GM18519 (cell line): ENCODE data around the gene PALM3.

Experiments
- ATAC-seq: cut with Tn5 transposase; IDR thresholded peaks from one replicate; pipeline ENCODE4 v1.9.1; 2021; ENCODE audit warnings: mild to moderate bottlenecking, moderate library complexity; ENCODE audit not compliant: unreplicated experiment, low FRiP score

Gene PALM3

DNA sequence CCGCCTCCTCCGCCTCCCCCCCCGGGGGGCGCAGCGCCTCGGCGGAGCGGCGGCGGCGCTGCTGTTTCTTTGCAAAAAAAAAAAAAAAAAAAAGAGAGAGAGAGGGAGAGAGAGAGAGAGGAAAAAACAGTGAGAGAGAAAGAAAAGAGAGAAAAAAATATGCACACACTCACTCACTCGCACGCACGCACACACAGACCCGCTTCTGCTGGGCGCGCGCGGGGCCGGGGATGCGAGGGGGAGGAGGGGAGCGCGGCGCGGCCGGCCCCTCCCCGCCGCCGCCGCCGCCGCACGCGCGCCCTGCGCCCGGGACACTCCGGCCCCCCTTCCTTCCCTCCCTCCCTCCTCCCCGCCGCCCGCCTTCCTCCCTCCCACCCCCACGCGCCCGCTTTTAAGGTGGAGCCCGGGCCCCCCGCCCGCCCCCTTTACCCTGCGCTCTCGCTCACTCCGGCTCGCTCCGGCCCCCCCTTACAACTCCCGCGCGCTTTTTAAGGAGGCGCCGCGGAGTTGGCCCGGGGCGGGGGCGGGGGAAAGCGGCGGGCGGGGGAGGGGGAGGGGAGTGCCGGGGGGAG is 28.7 kb upstream of the PALM3 start, which contains the start of gene SAMD1:
Gene SAMD1, minus strand, starts transcription at position 243 of the 572 bp plus-strand sequence.
- ATAC-seq: peak; percentile 10

DNA sequence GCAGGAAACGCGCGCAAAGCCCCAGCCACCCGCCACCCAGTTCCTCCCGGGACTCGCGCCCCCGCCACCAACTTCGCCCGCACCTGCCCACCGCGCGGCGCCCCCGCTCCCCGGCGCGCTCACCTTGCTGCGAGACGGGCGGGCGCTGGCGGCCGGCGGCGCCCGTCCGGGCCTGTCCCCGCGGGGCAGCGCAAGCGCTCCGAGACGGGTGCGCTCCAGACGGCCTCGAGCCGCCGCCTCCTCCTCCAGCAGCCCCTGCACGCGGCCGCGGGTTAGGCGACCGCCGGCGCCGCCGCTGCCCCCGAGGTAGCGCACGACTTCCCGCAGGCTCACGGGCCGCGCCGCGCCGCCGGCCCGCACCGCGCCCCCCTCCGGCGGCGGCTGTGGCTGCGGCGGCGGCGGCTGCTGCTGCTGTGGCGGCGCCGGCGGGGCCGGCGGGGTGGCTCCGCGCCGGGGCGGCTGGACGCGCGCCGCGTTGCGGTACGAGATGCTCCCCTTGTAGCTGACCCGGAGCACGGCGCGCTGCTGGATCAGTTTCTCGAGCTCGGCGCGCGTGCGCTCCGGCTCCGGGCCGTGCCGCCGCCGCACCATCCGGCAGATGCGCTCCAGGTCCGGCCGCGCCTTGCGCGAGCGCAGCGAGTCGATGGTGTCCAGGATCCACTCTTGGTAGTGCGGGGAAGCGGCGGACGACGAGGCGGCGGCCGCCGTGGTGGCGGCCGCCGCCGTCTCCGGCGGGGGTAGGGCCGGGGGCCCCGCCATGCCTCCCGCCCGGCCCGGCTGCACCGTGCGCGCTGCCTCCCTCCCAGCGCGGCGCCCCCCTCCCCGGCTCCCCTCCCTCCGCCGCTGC is 28.0 kb upstream of the PALM3 start:
- ATAC-seq: no peak

DNA sequence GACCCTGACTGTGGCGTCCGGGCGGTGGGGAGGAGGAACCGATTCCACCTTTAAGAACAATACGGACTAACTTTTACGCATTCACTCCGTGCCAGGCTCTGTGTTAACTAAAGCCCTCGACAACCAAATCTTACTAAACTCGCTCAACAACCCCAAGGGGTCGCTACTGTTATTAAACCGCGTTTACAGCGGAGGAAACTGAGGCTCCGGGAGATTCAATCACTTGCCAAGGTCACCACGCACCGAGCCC is 27.5 kb upstream of the PALM3 start:
- no peak for ATAC-seq

DNA sequence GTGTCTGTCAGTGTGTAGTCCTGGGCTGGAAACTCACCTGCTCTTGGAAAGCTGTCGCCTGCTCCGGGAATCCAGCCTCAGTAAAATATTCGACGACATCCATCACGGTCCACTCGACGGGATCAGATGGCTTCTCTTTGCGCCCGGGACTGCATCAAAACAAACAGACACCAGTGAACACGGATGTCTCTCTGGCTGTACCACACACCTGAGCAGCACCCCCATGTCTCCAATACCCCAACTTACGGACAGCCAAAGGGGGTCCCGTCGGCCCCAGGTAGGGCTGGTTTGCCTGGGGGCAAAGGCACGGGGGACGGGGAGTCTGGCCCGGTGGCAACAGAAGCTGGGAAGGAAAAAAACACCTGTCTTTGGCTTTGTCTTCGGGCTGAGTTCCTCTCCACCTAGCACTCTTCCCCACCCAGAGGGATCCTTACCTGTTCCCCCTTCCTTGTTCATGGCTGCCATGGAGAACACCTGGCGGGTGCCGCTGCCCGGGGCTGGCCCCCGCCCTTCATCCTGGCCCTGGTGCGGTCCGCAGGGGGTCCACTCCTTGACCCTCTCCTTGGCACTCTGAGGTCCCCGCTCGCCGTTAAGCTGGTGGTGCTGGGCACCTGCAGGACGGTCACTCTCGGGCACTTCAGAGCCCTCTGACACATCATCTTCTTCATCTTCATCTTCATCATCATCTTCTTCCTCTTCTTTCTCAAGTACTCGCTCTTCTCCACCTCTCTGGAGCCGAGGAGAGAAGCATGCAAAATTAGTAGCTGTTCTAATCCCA is 26.9 kb upstream of the PALM3 start:
- no peak for ATAC-seq

DNA sequence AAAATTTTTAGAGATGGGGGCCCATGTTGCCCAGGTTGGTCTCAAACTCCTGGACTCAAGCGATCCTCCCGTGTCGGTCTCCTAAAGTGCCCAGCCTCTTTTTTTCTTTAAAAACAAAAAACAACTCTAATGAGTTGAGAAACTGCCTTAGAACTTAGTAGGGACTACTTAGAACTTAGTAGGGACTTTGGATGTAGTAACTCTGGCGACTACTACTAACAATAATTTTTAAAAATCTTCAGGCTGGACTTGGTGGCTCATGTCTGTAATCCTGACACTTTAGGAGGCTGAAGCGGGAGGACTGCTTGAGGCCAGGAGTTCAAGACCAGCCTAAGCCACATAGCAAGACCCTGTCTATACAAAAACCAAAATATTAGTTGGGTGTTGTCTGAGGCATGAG is 24.2 kb upstream of the PALM3 start:
- no peak for ATAC-seq

DNA sequence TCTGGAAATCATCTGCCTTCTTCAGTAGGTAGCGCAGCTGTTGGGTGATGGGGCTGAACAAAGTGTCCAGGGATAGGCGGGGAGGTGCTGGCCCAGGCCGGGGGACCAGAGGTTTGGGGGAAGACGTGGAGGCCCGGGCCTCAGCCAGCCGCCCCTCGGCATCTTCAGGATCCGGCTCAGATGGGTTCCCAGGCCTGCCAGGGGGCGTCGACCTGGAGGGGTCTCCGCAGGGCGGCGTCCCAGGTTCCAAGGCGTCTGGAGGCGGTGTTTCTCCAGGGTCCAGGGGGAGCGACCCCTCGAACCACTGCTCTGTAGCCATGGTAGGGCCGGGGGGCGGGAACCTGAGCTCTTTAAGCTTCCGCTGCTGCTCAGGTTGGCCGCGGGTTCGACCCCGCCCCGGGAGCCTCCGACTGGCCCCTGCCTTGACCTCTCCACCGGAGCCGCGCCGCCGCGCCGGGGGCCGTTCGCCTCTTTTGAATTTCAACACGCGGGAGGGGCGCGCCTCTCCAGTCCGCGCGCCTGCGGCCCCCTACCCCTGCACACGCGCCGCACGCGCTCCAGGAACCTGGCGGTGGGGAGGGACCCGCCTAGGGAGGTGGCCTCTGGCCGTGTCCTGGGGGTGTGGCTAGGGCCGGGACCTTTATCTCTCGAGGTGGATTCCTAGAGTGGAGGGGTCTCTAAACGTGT is 23.6 kb upstream of the PALM3 start, which contains the start of gene C19orf67:
Gene C19orf67, minus strand, starts transcription at position 475 of the 687 bp plus-strand sequence. Its CDS starts 156 bp downstream, at position 319.
- ATAC-seq: no peak

DNA sequence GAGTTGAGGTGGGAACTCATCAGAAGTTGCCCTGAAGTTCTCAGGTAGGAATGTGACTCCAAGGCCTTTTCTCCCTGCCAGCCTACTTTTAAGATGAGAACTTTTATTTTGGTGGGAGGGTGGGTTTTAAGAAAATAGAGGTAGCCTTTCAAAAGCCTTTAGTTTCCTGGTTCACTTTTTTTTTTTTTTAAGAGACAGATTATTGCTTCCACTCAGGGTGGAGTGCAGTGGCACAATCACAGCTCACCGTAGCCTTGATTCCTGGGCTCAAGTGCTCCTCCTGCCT is 20.7 kb upstream of the PALM3 start:
- ATAC-seq: no peak

DNA sequence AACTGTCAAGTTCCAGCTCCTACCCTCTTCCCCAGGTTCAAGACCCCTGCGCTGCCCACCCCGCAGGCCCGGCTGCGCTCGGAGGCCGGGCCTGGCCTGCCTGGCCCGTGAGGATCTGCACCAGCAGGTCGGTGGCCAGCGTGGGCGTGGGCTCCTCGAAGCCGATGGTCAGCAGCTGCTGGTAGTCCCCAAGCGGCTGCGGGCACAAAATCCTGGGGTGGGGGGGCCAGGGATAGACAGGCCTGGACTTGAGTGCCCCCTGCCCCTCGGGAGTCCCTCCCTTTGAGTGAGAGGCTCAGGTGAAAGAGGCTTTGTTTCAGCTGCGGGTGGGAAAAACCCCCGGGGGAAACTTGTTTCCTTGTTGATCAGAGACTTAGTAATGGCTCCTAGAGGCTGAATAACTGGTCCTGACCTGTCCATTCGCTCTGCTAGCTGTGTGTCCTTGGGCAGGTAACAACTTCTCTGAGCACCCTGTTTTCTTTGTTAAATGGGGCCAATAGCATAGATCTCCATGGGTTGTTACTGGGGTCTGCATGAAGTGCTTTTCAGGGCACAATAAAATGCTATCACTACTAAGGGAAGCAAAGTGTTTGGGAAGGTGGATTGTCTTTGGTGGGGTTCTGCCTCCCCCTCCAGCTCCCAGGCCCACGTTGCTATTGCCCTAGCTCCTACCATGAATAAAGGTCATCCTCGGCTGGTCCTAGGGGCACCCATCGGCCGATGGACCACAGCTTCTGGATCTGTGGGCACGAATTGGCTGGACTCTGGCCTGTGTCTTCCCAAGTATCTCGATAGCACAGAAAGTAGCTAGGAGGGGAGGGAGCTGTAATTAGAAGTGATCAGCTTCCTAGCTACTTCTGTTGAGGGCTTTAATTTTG is 20.2 kb upstream of the PALM3 start:
- ATAC-seq: no peak

DNA sequence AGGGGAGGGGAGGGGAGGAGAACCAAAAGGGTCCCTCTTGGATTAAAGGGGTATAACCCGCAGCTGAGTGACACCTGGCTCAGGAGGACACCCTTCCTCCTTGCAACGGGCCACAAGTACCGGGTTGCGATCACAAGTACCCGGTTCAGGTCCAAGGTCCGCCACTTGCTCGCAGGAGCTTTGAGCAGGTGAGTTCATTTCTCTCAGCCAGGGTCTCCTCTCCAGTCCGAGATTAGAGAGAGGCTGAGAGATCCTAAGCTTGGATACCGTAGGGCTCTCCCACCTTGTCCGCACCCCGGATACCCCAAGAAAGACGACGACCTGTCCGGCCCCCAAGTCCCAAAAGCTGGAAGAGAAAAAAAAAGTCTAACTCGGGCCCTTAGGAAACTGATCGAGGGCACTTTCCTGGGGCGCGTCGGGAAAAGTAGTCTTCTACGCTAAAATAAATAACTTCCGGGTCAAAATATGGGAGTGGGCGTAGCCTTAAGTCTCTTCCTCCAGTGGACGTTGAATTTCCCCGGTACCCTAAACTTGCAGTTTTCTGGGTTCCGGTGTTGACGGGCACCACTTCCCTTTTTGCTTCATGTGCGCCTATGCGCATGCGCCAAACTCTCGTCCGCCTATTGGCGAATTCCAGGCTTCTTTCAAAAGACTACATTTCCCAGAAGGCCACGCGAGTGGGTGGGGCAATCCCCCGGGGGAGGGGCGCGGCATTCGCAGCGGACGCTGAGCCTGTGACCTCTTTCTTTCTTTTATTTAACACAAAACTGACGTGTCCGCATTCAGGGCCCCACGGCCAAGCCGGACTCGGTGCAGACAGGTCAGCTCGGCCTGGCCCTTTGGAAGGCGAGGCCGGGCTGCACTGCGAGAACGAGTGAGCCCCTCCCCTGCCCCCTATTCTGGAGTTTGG is 19.3 kb upstream of the PALM3 start:
- ATAC-seq: peak; percentile 78

DNA sequence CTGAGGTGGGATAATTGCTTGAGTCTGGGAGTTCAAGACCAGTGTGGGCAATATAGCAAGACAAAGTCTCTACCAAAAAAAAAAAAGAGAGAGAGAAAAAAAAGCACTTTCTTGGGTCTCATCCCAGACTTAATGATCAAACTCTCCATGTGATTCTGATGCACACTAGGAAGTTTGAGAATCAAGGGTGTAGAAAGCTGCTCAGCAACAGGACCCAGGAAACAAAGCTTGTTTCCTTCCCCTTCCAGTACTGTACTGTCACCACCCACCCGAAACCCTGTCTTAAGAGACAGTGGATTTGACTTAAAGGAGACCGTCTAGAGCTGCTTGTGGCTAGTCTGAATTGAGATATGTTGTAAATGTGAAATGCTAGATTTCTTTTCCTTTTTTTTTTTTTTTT is 16.5 kb upstream of the PALM3 start:
- ATAC-seq: no peak

DNA sequence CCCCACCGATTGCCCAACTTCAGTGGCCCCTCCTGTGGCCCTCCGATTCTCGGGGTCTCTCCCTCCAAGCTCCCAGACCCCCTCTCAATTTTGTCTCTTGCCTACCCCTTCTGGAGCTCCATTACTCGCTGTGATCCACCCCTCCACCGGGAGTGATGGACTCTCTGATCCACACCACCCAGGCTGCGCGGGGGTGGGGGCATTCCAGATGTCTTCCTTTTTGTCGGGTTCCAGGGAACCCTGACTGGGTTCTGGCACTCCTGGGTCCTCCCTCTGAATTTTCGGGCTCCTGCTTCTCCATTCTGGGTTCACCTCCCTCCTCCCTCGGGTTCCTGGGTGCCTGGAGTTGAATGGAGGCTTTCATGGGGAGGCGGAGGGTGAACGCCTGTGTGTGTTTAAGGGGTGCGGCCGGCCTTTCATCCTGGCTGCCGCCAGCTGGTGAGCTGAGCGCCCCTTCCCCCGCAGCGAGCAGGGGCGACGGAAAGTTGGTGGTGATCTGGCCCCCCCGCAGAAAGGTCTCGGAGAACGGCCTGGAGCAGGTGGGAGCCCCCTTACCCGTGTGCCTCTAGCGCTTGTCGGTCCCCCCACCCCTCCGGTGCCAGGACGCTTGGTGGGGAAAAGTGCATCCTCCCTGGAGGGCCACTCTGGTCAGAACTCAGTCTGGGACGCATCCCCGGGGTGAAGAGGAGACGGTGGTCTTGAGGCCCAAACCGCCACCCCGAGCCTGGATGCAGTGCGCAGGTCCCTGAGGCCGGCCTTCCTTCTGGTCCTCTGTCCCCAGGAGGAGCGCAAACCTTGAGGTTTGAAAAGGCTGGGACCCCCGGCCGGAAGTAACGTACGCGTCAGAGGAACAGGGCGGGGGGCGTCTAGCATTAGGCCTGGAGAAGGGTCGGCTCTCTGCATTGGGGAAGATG is 12.3 kb upstream of the PALM3 start:
- ATAC-seq: no peak

DNA sequence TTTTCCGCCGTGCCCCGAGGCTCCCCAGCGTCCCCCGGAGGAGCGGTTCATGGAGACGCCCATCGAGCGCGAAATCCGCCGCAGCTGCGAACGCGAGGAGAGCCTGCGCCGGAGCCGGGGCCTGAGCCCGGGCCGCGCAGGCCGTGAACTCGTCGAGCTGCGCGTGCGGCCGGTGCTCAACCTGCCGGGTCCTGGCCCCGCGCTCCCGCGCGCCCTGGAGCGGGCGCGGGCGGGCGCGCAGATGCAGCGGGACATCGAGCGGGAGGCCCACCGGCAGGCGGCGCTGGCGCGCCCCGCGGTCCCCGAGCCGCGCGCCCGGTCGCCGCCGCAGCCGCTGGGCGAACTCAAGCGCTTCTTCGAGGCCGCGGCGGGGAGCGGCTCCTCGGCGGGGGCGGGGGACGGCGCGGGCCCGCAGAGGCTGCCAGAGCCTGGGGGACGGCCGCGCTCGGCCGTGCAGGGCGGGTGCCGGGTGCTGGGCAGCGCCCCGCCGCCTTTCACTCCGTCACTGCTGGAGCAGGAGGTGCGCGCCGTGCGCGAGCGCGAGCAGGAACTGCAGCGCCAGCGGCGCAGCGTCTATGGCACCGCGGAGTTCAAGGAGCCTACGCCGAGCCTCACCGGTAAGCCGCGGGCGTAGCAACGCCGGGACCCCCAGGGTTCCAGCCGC is 11.5 kb upstream of the PALM3 start:
- peak; percentile 40 for ATAC-seq

DNA sequence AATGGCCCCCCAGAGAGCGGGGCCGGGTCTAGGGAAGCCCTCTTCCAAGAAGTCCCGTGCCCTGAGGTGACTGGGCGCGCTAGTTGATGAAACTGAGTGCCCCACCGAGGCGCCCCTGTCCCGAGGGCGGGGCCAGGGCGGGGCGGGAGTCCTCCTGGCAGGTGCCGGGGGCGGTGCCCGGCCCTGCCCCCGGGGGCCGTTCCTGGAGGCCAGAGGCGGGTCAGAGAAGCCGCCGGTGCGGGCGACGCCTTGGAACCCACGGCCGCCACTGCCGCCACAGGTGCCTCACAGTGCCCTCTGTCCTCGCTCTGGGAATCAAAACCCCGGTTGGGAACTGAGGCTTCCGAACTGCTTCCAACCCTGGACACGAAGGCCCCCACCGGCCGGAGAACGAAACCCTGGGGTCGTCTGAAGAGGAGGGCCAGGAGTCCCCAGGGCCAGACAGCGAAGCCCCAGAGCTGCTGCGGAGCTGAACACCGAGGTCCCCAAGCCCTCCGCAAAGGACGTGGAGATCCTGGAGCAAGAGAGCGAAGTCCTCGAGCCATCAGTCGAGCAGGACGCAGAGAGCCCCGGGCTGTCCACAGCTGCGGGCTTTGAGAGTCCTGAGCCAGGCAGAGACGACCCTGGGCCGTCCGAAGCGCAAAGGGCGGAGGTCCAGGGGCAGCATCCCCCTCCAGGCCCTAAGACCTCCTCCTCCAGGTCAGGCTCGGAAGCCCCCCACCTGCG is 10.8 kb upstream of the PALM3 start, which contains the start of gene MISP3:
Gene MISP3, plus strand, starts transcription at position 252 of the 726 bp plus-strand sequence. CDS start 524 bp downstream, outside the sequence.
- no peak for ATAC-seq

DNA sequence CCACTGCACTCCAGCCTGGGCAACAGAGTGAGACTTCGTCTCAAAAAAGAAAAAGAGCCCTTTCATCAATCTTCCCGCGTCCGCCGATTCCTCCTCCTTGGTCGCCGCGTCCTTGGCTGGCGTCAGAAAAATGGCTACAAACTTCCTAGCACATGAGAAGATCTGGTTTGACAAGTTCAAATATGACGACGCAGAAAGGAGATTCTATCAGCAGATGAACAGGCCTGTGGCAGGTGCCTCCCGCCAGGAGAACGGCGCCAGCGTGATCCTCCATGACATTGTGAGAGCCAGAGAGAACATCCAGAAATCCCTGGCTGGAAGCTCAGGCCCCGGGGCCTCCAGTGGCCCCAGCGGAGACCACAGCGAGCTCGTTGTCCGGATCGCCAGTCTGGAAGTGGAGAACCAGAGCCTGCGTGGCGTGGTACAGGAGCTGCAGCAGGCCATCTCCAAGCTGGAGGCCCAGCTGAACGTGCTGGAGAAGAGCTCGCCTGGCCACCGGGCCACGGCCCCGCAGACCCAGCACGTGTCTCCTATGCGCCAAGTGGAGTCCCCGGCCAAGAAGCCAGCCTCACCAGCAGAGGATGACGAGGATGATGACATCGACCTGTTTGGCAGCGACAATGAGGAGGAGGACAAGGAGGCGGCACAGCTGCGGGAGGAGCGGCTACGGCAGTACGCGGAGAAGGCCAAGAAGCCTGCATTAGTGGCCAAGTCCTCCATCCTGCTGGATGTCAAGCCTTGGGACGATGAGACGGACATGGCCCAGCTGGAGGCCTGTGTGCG is 8.6 kb upstream of the PALM3 start:
- no peak for ATAC-seq

DNA sequence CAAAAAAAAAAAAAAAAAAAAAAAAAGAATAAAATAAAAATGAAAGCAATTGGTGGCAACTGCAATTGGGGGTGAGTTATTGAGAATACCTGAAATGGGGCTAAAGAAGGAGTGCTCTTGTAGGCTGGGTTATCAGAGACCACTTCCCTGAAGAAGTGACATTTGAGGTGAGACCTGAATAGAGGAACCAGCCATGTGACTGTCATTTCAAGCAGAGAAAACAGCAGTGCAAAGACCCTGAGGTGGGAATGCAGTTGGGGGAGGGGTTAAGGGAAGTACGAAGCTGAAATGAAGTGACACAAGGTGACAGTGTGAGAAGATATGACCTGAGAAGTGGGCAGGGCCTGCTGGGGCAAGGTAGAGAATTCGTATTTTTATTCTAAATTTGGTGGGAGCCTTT is 4.3 kb upstream of the PALM3 start:
- no peak for ATAC-seq

DNA sequence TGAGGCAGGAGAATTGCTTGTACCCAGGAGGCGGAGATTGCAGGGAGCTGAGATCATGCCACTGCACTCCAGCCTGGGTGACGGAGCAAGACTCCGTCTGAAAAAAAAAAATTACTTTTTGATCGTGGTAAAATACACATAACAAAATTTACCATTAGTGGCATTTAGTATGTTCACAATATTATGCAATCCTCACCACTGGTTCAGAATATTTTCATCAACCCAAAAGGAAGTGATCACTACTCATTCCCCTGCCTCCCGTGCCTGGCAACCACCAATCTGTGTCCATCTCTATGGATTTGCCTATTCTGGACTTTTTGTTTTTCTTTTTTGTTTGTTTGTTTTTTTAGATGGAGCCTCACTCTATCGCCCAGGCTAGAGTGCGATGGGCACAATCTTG is 1.2 kb upstream of the PALM3 start:
- ATAC-seq: no peak
